ELF-1 (cell line): ENCODE data around the gene SLC12A4.
A peak's percentile ranks its signal among the peaks of the same experiment; 100 is the strongest.
"Not testable (repeated sequence)": the region's sequence is repeated elsewhere in the genome, so short reads cannot be mapped to it uniquely, and the experiment has no call there.

Source experiments
- DNase-seq: peaks from one replicate; pipeline ENCODE4 v3.0.0-alpha.2; 2016; ENCODE audit warnings: low read depth, low spot score

The SLC12A4 gene

DNA sequence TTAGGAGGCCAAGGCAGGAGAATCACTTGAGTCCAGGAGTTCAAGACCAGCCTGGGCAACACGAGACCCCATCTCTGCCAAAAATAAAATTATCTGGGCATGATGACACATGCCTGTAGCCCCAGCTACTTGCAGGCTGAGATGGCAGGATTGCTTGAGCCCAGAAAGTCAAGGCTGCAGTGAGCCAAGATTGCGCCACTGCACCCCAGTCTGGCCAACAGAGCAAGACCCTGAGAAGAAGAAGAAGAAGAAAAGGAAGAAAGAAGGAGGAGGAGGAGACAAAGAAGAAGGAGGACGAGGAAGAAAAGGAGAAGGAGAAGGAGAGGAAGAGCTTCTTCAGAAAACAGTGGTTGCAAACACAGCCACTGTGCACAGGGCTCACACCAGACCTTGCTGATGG lies 20.2 kb upstream of the SLC12A4 start:
- no peak for DNase-seq

DNA sequence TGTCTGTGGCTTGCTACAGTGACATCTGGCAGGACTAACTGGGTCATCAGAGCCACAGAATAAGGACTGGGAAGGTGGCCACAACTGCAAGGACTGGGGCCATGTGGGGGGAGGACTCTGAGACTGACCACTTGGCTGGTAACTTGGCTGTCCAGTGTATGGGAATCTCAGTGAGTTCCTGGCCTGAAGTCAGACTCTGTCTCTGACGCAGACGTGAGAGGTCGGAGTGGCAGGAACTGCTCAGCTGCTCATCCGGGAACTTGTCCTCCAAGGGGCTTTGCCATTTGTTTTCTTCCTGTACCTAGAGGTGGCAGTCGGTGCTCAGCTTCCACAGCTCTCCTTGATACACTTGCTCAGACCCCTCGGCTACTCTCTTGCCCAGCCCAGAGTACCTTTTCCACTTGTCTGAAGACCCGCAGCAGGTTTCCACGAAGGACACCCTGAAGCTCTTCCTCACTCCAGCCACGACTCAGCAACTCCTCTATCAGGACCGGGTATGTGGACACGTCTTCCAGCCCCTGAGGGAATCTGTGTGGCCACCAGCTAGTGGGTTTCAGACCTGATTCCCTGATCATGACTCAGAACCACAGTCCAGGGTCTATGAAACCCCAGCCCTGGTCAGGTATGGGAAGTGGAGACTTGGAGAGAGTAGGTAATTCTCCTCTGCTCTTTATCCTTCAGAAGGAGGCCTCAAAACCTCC lies 19.2 kb upstream of the SLC12A4 start:
- DNase-seq: no peak

DNA sequence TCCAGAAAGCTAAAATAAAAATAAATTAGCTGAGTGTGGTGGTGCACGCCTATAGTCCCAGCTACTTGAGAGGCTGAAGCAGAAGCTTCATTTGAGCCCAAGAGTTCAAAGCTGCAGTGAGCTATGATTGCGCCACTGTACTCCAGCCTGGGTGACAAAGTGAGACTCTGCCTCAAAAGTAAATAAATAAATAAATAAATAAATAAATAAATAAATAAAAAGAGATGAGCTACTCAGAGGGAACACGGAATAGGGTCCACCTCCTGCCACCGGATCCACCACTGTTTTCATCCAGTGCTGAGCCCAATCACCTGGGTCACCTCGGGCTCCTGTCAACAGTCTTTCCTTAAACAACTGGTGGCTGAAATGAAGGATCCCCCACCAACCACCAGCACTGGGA lies 18.5 kb upstream of the SLC12A4 start:
- DNase-seq: no peak

DNA sequence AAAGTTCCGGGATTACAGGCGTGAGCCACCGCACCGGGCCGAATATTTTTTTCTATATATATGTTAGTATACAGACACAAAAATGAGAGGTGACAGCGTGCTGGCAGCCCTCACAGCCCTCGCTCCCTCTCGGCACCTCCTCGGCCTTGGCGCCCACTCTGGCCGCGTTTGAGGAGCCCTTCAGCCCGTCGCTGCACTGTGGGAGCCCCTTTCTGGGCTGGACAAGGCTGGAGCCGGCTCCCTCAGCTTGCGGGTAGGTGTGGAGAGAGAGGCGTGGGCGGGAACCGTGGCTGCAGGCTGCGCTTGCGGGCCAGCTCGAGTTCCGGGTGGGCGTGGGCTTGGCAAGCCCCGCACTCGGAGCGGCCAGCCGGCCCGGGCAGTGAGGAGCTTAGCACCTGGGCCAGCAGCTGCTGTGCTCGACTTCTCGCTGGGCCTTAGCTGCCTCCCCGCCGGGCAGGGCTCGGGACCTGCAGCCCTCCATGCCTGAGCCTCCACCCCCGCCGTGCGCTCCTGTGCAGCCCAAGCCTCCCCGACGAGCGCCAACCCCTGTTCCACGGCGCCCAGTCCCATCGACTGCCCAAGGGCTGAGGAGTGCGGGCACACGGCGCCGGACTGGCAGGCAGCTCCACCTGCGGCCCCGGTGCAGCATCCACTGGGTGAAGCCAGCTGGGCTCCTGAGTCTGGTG lies 13.7 kb upstream of the SLC12A4 start:
- DNase-seq: no peak

DNA sequence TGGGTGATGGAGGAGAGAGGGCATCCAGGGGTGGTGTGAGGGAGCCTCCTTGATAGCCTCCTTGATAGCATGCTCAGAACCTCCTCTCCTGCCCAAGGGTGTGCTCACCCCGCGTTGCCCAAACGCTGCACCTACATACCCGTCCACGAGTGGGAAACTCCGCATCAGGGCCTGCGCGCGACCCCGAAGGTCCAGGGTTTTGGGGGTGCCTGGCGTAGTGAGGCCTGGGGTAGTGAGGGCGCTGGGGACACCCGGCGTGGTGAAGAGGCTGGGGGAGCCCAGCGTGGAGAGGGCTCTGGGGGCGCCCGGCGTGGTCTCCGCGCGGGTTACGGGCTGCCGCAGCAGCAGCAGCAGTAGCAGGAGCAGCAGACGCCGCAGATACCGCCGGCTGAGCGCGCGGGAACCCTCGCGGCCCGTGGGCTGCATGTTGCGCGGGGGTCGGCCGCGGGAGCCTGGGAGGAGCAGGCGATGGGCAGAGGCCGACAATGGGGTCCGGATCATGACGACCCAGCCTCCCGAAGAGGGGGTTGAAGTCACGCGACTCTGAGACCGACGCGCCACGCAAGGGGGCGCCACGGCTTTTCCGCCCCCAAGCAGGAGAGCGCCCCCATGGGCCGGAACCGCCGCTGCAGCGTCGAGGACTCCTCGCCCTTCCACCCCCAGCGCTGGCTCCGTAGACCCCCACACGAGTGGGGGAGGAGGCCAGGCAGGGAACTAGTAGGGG lies 11.7 kb upstream of the SLC12A4 start, which contains the start of gene DPEP3:
TSS of gene DPEP3 (minus strand) at position 545 of the 724 bp plus-strand sequence. CDS start at position 426, 119 bp downstream.
- DNase-seq: peak; percentile 77

DNA sequence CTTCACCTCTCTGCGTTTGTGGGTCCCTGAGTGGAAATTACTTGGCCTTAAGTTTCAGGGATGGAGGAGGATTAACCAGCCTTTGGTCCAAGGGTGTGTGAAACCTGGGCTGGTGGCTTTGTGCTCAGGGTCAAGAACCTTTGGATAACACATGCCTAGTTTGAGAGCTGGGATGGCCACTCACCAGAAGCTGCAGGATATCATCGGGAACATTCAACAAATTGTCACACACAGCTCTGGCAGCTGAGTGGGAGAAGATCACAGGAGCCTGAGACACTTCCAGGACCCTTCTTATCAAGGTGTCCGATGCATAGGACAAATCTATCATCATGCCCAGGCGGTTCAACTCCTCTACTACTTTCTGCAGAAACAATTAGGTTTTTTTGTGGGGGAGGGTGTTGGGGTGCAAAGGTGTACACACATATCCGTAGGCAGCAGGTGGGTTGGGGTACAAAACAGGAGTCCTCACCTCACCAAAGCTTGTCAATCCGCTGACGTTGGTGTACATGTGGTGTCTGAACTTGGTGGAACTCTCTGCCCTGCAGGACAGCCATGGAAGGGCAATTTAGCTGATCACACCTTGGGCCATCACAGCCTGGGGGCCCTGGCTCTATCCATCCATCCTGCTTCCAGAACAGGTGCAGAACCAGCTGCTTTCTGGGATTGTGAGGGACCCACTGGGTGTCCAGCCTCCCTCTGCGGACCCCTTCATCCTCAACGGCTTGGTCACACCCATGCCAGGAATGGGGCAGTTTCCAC lies 9.2 kb upstream of the SLC12A4 start:
- DNase-seq: no peak

DNA sequence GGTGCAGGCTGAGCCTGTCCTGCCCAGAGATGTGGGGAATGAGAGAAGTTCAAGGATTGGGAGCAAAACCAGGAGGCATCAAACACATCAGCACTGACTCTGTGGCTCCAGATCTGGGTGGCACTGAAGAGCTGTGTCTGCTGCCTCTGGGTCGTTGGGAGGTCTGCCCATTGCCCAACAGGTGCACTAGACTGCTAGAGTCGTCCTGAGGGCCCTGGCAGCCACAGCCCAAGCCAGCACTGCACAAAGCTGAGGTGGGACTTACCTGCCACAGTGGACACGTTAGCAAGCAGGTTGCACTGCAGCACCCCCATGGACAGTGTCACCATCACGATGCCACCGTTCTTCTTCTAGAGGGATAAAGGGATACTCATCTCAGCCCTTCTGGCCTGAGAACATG lies 8.6 kb upstream of the SLC12A4 start:
- no peak for DNase-seq

DNA sequence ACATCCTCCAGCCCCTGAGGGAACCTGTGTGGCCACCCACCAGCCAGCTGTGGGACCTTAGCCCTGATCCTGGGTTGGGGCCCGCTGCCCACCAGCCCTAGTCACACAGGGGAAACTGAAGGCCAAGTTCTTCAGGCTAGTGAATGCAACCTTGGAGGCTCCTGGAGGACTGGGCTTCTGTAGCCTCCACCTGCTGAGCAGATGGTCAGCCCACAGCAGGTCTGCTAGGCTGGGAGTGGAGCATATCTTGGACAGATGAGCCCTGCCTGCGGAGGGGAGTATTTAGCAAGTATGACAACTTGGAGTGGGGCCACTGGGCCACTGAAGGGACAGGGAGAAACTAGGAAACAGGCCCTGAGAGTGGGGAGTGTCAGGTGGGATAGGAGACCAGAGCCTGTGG lies 7.8 kb upstream of the SLC12A4 start:
- no peak for DNase-seq

DNA sequence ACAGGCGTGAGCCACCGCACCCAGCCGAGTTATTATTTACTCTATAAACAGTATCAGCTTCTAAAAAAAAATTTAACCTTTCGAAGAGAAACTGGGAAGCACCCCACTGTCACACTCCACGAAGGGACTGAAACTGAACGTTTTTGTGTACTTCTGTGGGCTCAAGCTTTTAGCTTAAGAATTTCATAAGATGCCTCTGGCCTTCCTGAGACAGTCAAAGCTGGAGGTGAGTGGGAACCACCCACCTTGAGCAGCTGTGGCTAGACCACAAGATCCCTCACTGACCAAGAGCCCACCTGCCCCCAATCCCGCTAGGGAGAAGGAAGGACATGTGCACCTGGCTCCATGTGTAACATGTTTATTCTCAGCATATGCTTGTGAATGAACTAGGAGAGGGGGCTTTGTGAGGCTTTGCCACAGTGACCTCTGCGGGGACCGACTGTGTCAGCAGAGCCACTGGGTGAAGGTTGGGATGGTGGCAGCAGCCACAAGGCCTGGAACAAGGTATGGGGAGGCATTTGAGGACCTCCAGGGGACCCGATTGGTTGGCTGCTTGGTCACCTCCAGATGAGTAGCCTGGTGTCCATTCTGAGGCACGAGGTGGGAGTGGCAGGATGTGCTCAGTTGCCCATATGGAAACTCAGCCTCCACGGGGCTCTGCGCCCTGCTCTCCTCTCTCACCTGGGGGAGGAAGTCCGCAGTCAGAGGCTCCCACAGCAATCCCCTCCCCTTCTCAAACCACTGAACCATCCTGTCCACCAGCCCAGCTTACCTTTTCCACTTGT lies 7.1 kb upstream of the SLC12A4 start:
- DNase-seq: no peak

DNA sequence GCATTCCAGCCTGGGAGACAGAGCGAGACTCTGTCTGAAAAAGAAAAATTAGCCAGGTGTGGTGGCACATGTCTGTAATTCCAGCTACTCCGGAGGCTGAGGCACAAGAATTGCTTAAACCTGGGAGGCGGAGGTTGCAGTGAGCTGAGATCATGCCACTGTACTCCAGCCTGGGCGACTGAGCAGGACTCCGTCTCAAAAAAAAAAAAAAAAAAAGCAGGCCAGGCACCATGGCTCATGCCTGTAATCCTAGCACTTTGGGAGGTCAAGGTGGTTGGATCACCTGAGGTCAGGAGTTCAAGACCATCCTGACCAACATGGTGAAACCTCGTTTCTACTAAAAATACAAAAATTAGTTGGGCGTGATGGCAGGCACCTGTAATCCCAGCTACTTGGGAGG lies 3.8 kb upstream of the SLC12A4 start:
- DNase-seq: not testable (repeated sequence)

DNA sequence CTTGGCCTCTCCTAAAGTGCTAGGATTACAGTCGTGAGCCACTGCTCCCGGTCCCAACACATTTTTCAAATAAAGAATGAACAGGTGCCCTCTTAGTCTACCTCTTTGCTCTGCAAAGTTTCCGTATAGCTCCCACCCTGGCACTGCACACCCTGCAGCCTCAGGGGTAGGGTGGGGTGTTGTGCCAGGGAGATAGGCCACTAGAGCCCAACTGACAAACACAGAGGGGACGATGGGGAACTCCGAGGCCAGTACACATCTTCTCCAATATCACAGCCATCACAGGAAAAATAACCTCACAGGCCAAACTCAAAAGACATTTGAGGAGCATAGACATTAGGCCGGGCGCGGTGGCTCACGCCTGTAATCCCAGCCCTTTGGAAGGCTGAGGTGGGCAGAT lies 2.7 kb upstream of the SLC12A4 start:
- DNase-seq: no peak

DNA sequence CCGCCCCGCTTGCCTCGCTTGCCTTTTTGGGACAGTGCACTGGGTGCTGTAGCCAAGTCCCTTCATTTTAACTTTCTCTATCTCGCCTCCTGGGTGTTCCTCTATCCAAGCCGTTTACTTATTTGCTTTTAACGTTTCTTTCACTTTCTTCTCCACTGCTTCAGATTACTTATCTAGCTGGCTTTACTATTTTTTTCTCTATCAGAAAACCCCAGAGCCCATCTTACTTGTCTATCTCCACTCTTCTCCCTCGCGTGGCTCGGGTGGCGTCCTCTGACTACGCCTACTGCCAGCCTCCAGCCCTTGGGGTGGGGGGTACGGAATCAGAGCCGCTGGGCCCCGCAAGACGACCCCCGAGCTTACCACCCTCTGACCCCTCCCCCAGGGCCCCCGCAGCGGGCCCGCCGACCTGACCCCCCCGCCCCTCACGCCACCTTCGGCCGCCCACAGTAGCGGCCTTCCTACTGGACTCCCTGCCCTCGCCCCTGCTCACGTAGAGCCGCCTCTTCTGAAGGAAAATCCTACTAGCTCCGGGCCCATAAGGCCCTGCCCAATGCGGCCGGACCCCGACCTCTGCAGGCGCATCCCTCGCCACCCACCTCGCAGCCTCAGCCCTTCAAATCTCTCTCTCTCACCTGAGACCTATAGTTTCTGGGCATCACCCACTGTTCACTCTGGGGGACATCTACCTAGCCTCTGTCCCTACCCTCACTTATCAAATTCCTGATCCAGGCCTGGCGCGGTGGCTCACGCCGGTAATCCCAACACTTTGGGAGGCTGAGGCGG lies 1.0 kb upstream of the SLC12A4 start:
- DNase-seq: no peak

DNA sequence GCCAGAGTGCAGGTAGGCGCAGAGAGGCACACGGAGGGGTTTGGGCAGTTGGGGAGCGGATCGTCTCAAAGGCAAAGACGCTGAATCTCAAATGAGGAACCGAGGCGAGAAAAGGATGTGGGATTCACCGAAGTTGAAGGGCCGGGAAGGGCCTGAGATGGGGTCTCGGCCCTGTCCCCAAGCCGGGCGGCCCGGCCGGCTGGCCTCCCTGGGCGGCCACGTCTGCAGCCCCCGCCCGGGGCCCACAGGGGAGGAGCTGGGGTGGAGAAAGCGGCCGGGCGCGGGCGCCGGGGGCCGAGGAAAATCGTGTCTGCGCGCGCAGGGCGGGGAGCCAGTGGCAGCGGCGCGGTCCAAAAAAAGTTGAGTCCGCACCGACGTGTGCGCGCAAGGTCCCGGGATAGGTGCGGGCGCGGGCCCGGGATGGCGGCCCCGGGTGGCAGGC lies 458 bp downstream of the SLC12A4 start:
- peak; percentile 49 for DNase-seq

DNA sequence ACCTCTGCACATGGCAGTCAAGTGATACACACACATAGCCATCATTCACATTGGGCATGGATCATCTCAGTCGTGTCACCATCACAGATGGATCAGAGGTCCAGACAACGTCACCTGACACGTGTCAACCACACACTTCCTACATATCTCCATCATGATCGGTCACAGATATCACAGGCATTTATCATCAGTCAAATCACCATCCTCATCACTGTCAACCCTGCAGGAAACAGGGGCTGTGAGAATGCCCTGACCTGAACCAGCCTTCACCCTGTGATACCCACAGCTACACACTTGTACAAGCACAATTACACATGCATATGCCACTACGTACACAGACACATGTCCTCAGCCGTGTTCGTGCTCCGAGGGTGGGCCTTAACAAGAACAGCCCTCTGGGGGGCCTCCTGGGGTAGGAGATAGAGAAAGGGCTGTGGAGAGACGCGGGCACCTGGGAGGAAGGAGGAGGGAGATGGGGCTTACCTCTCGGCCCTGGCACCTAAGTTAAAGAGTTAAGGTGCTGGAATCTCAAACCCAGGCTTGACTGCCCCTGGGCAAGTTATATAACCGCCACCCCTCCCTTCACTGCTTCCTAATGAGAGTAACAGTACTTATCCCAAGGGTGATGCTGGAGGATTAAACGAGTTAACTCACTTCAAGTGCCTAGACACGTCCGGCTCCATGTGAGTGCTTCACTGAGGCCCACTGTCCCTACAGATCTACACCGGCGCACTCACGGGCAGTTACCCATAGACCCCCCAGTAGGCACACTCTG lies 1.1 kb downstream of the SLC12A4 start:
- DNase-seq: no peak

DNA sequence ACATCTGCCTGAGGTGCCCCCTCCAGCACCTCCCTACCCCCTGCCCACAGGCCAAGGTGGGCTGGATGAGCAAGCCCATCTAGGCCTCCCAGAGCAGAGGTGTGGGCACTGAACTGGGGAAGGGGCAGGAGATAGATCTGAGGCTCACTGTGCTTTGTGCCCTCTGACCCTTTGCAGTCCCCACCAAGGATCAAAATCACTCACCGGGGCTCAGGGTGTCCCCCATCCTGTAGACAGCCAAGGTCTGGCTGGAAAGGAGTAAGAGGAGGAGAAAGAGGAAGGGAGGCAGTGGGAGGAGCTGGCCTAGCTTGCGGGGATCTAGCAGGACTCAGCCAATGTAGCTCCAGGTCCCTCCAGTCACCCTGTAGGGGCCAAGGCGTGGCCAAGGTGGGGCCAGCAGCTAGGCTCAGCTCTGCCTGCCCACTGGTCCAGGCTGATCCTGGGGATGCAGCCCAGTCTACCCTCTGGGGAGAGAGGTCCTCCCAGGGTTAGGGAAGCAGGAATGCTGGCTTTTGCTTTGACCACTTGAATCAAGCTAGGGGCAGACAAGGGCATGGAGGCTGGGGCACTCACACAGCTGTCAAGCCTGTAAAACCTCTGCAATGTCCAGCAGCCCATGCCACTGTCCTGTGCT lies 1.8 kb downstream of the SLC12A4 start:
- DNase-seq: peak; percentile 63

DNA sequence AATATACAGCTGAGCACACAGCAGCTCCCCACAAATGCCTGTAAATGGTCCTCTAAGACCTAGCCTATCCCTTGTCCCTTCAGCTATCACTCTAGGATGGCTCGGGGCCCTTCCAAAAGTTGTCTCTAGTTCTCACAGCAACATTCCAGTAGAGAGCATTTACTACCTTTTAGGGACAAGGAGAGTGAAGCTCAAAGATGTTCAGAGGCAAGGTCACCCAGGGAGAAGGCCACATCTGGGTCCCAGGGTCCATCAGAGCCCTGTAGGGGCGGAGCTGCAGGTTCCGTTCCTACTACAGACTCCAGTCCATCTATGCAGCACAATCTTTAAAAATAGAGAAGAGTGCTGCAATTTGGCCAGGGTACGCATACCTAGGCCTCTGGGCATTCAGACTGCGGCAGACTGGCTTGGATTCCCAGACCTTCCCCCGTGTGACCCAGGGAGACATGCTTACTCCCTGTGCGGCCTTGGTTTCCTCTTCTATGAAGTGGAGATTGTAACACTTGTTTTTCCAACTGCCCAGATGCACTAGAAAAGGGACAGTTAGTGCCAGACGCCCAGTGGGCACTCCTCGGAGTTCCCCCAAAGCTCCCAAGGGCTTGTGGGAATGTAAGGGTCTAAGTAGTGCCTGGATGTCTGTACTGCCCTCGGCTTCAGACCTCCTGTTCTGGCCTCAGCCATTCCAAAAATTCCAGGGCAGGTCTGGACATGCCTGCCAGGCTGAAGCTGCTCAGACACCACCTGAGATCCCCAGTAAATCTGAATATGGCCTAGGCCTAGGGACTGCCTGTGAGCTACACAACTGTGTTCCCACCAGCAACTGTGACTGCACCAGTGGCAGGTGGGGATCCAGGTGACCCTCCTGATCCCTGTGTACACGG lies 2.5 kb downstream of the SLC12A4 start:
- peak; percentile 73 for DNase-seq

DNA sequence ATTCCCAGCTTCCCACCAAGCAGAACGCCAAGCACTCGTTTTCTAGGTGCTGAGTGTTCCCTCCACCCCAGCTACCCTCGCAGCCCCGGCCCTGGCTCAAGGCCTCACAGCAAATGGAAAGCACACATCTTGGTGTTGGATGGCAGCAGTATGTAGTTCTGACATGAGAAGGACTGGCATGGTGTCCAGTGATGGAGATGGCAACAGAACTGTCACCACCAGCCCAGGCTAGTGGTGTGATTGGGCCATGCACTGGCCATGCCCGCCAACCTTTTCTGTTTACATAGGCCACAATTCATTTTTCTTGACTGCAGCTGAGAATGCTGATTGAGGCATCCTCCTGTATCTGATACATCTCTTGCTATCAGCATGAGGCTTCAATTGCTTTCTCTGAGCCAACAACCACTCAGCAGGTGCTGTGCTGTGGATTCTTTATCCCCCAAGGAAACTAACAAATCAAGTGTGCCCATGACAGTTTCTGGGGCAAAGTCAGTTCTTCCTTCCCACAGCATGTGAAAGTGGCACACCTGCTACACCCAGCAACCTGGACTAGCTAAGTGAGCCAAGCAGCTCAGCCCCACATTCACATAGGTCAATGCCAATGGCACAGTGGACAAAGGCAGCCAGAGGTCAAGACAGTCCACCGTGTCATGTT lies 3.8 kb downstream of the SLC12A4 start:
- no peak for DNase-seq
